Colonic mucosa (tissue), 4 donors: ENCODE data around the gene VSIG10L2. TPM values are rescaled to one million over a fixed set of nuclear protein-coding genes. Genes with fewer than 3 reads are reported as not detected.

ENCODE experiments used
- DNase-seq: peaks from one replicate; pipeline ENCODE4 v3.0.0-alpha.2; 2020
- H3K27ac ChIP-seq: fragments of 200-600 bp; one replicate; pipeline ENCODE4 v1.8.0; 2021
- H3K27me3 ChIP-seq: fragments of 200-600 bp; one replicate; pipeline ENCODE4 v1.8.0; 2021
- H3K36me3 ChIP-seq: fragments of 200-600 bp; one replicate; pipeline ENCODE4 v1.8.0; 2021
- H3K4me1 ChIP-seq: fragments of 200-600 bp; one replicate; pipeline ENCODE4 v1.8.0; 2021; ENCODE audit warnings: mild to moderate bottlenecking
- H3K4me3 ChIP-seq: fragments of 200-600 bp; one replicate; pipeline ENCODE4 v1.8.0; 2021
- H3K9ac ChIP-seq, 2 donors: one replicate each; pipeline ENCODE4 v1.7.0; 2013; ENCODE audit warnings: control low read depth in 2 of 2, low read depth in 2 of 2, low read length in 2 of 2
- H3K9me3 ChIP-seq: fragments of 200-600 bp; one replicate; pipeline ENCODE4 v1.8.0; 2021
- intact Hi-C: fragments of 100-400 bp; cut with DNase I; formaldehyde crosslinking; loops from one replicate; pipeline ENCODE4 v1.14.1; 2022
- total RNA-seq, 2 donors: library from RNA; stranded (reverse); fragmentation: NEBNext Ultra II Directional in 1 of 2; extraction: Animal tissue kit (Norgen Biotek cat#: 25700) in 1 of 2; gene quantifications; one replicate each; pipeline ENCODE4 v1.2.1, GENCODE V29; 2021
- TF ChIP-seq, protein P1 (sequence below): fragments of 200-600 bp; IDR thresholded peaks from one replicate; pipeline ENCODE4 v1.8.0; 2022; ENCODE audit warnings: antibody characterized with exemption, mild to moderate bottlenecking
- donor health status: healthy.
- donor health status: DM: no; HTN: no; CAD: no.
- donor health status: DM: no; HTN: no; CAD: no.

VSIG10L2 gene
- total RNA-seq, 2 donors from 2014 or later: not detected

DNA sequence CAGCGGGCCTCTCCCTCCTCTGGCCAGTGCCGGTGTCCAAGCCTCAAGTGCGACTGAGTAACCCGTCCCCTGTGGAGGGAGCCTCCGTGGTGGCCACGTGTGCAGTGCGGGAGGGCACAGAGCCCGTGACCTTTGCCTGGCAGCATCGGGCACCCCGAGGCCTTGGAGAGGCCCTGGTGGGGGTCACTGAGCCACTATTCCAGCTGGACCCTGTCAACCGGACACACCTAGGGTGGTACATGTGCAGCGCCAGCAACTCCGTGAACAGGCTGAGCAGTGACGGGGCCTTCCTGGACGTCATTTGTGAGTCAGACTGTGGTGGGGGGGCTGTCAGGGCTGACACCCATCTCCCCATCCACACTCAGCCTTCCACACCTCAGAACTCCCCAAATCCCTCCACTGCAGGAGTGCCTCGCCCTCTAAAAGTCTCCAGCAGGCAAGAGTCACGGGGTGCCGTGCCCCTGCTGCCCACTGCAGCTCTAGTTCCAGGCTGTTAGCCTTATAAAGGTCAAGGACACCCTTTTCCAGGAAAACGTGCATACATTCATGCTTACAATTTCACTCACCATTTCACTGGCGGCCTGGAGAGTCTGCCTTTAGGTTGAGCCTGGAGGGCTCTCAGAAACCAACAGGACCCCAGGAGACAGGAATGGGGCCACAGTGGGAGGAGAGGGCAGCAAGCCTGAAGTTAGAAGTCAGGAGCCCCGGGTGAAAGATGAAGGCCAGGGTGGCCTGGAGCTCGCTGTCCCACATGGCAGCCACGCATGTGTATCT lies 2.6 kb downstream of the VSIG10L2 start:
- no peaks in the 10 kb centered on the region for H3K9me3 ChIP-seq
- intact Hi-C loops: no loop called here
- H3K4me1 ChIP-seq: no peaks in the 10 kb centered on the region
- H3K4me3 ChIP-seq: no peak overlapping the region
- H3K36me3 ChIP-seq: no peaks in the 10 kb centered on the region
- no peak overlapping the region for H3K9ac ChIP-seq
- H3K27me3 ChIP-seq: no peaks in the 10 kb centered on the region
- TF ChIP-seq, protein P1, sequence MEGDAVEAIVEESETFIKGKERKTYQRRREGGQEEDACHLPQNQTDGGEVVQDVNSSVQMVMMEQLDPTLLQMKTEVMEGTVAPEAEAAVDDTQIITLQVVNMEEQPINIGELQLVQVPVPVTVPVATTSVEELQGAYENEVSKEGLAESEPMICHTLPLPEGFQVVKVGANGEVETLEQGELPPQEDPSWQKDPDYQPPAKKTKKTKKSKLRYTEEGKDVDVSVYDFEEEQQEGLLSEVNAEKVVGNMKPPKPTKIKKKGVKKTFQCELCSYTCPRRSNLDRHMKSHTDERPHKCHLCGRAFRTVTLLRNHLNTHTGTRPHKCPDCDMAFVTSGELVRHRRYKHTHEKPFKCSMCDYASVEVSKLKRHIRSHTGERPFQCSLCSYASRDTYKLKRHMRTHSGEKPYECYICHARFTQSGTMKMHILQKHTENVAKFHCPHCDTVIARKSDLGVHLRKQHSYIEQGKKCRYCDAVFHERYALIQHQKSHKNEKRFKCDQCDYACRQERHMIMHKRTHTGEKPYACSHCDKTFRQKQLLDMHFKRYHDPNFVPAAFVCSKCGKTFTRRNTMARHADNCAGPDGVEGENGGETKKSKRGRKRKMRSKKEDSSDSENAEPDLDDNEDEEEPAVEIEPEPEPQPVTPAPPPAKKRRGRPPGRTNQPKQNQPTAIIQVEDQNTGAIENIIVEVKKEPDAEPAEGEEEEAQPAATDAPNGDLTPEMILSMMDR: no peak
- no peak for DNase-seq
- H3K27ac ChIP-seq: no peak overlapping the region

DNA sequence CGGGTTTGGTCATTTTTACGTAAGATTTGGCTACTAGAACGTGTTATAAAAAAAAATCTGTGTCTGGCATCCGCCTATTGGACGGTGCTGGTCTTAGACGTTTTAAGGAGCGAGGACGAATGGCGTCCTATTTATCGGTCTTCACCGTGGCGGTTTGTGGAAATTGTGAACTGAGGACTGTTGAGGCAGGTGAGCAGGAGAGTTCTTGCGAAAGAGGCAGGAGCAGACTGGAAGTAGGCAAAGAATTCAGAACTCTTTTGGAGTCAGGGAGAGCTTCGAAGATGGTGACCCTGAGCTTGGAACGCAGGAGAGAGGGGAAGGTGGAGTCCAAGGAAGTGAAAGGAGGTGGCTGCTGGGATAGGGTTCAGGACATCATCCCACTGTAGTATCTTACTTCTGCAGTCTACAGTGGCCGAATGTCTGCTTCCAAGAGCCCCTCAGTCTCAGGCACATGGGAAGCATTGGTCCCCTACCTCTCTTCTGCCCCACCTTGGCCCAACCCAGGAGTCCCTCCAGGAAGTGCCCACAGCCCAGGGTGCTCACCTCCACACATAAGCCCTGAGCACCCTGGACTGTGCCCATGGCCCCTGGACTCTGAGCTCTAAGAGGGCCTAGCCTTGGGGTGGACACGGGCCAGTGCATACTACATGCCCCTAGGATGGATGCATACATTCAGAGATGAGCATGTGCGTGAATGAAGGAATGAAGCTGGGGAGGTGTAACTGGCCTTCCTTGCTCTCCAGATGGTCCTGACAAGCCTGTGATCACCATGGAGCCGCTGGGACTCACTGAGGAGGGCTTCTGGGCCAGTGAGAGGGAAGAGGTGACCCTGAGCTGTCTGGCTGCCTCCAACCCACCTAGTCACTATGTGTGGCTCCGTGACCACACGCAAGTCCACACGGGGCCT lies 3.7 kb downstream of the VSIG10L2 start:
- H3K9ac ChIP-seq: no peak overlapping the region
- no peak for DNase-seq
- no peak overlapping the region for H3K4me3 ChIP-seq

DNA sequence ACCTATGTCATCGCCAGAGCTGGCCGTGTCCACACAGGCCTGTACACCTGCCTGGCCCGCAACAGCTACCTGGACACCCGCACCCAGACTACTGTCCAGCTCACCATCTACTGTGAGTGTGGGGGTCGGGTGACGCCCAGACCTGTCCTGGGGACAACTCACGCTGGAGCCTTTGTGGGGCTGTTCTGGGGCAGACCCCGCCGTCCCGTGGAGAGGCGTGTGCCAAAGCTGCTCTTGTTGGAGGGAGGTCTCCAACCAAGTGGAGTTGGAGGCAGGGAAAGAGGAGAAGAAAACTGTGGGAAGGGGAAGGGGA lies 4.3 kb downstream of the VSIG10L2 start:
- H3K27me3 ChIP-seq: no peaks in the 10 kb centered on the region
- no peaks in the 10 kb centered on the region for H3K9me3 ChIP-seq
- TF ChIP-seq, protein P1: no peak
- intact Hi-C loops: no loop called here
- no peak for DNase-seq
- H3K36me3 ChIP-seq: no peaks in the 10 kb centered on the region
- no peak overlapping the region for H3K4me3 ChIP-seq
- H3K4me1 ChIP-seq: no peaks in the 10 kb centered on the region
- no peak overlapping the region for H3K27ac ChIP-seq
- no peak overlapping the region for H3K9ac ChIP-seq

More for the DNA sequence above, 3.7 kb downstream of the VSIG10L2 start:
- H3K27ac ChIP-seq: no peak overlapping the region
- TF ChIP-seq, protein P1: no peak
- no peaks in the 10 kb centered on the region for H3K36me3 ChIP-seq
- no peaks in the 10 kb centered on the region for H3K9me3 ChIP-seq
- intact Hi-C loops: no loop called here
- H3K27me3 ChIP-seq: no peaks in the 10 kb centered on the region
- no peaks in the 10 kb centered on the region for H3K4me1 ChIP-seq

DNA sequence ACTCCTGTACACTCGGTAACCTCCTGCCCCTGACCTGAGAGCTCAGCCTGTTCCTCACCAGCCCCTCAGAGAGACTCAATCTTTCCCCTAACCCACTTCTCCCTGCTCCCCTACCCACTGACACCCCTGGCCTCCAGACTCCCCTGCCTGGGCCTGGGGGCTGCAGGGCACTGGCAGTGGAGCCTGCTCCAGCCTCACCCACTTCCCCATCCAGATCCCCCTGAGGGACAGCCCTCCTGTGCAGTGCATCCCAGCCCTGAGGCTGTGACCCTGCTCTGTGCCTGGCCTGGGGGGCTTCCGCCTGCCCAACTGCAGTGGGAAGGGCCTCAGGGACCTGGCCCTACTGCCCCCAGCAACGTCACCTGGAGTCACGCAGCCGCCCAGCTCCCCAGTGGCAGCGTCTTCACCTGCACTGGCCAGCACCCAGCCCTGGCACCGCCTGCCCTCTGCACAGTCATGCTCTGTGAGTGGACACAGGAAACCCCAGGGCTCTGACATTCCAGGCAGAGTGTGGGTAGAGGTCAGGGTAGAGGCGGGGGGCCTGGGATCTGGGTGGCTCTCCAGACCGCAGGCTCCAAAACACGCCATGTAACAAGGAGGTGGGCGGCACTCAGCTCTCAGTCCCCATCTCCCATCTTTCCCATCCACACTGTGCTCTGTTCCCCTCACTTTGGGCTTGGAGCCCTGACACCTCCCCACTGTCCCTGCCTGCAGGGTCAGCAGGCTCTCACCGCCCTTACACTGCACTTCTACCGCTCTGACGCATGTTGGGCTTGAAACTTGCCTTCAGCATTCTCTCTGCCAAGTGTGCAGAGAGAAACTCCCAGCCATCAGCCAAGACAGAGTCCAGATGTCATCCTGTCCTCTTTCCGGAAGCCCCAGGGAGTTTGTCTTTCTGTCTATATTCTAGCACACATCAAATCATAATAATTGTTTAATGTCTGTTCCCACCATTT lies 5.1 kb downstream of the VSIG10L2 start:
- DNase-seq: no peak
- H3K4me3 ChIP-seq: no peak overlapping the region
- H3K27me3 ChIP-seq: no peaks in the 10 kb centered on the region
- TF ChIP-seq, protein P1: no peak
- intact Hi-C loops: no loop called here
- H3K27ac ChIP-seq: no peak overlapping the region
- H3K9ac ChIP-seq: no peak overlapping the region
- no peaks in the 10 kb centered on the region for H3K9me3 ChIP-seq
- H3K36me3 ChIP-seq: no peaks in the 10 kb centered on the region
- no peaks in the 10 kb centered on the region for H3K4me1 ChIP-seq

DNA sequence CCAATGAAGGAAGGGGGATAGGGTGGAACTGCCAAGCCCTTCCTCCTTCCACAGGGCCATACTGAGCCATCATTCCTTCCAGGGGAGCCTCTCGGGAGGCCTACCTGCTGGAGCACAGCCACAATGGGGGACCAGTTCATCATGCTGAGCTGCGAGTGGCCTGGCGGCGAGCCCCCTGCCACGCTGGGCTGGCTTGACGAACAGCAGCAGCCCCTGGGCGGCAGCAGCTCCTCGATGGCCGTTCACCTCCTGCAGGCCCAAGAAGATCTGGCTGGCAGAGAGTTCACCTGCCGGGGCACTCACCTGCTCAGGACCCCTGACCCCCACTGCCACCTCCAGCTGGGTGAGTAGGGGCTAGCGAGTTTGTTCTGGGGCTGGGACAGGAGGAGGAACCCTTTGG lies 5.9 kb downstream of the VSIG10L2 start:
- Histone ChIP-seq H3K9me3 (no peaks in the 10 kb centered on the region), H3K27me3 (no peaks in the 10 kb centered on the region), H3K27ac (no peak overlapping the region), H3K9ac (no peak overlapping the region), H3K36me3 (no peaks in the 10 kb centered on the region), H3K4me1 (no peaks in the 10 kb centered on the region), H3K4me3 (no peak overlapping the region)
- DNase-seq: no peak
- intact Hi-C loops: no loop called here
- TF ChIP-seq, protein P1: no peak
